HG02623 (cell line): ENCODE measurements around the gene ITIH5.

Experiments used
- ATAC-seq: cut with Tn5 transposase; IDR thresholded peaks from one replicate; pipeline ENCODE4 v1.9.1; 2021; ENCODE audit warnings: moderate library complexity; ENCODE audit not compliant: unreplicated experiment

ITIH5 gene

GRCh38 chr10:7589748-7590147 lies 77.0 kb downstream of the ITIH5 start:
- no peak for ATAC-seq

- ATAC-seq: no peak
These were observed 78.9 kb downstream of the ITIH5 start for GRCh38 chr10:7587865-7588188.

- ATAC-seq: no peak
These were observed 79.5 kb downstream of the ITIH5 start for GRCh38 chr10:7587168-7587864.

GRCh38 chr10:7585228-7585627 lies 81.5 kb downstream of the ITIH5 start:
- no peak for ATAC-seq

DNA sequence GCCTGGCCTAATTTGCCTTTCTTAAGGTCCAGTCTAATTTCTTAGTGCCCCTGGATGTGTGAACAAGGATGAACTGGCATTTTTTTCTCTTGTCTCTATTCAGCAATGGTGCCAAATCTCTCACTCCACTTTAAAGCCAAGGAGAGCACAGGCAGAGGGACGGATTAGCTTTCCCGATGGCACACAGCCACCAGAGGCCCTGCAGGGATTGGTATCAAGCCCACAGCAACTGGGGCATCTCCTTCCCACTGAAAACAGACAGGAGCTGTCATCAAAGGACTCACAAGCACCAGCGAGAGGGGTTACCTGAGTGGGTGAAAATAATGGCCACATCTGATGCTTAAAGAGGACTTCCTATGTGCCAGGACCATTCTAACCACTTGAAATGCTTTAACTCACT lies 83.1 kb downstream of the ITIH5 start:
- no peak for ATAC-seq

DNA sequence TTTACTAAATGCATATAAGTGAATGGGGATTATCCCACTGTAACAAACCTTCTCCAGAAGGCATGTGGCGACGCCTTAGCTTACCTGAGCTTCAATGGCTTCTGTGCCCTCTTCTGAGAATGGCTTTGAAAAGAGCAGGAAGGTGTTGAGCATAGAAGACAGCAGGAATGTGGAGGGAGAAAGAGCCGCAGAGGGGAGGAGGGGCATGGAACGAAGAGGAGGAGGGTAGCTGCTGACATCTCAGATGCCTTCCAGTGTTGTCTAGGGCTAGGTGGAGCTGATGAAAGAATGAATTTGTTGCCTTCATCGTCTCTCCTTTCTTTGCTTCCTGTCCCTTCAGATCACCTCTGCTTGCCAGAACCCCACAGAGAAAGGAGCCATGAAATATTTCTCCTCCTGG lies 86.2 kb downstream of the ITIH5 start:
- no peak for ATAC-seq

GRCh38 chr10:7579681-7580080 lies 87.1 kb downstream of the ITIH5 start:
- no peak for ATAC-seq

DNA sequence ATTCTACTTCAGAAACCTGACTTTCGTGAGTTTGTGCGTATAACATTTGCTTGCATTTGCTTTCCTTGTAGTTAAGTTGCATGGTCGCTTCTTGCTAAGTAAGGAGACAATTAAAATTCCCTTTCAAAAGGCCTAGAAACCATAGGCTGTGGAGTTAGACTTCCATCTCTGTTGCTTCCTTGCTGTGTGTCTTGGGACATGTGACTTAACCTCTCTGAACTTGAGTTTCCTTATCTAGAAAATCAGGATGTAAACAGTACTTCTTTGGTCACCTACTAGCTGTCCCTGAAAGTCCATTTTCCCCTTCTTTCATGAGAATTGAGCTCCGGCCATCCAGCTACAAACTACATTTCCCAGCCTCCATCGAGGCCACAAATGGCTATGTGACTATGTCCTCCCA lies 89.2 kb downstream of the ITIH5 start:
- no peak for ATAC-seq

- ATAC-seq: no peak
These were observed 89.6 kb downstream of the ITIH5 start for GRCh38 chr10:7577176-7577575.

DNA sequence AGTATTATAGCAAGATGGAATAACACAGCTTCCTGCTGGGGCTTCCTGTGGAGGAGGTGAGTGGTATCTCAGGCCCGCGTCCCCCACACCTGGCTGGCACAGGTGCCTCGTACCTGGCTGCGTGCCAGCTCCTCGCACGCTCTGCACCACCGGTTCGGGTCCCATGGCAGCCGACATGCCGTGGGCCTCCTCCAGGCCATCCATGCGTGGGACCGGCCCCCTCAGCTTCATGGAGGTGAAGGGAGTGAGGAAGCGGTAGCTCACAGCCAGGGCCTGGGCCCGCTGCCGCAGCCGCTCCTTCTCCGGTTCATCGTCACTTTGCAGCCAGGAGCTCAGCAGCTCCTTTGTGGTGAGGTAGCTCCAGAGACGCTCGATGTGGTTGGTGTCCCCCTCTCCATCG lies 90.4 kb downstream of the ITIH5 start:
- ATAC-seq: no peak

DNA sequence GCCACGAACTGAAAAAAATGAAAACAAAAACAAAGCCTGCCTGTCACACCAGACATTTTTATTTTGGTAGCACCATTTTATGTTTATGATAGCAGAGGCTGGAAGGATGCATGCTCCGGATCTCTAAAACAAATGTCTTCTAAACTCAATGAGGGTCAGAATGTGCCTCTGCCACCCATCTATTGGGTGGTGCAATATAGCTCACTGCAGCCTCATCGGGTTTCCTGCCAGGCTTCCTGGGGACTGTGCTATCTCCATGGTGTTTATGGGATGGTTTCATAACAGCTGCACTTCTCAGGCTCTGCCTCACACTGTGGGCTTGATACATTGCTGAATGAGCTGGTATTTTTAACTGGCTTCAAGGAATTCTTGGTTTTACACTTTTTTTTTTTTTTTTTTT lies 94.4 kb downstream of the ITIH5 start:
- ATAC-seq: no peak

- no peak for ATAC-seq
These were observed 94.8 kb downstream of the ITIH5 start for GRCh38 chr10:7571981-7572380.

GRCh38 chr10:7567911-7568620 lies 98.7 kb downstream of the ITIH5 start:
- no peak for ATAC-seq

DNA sequence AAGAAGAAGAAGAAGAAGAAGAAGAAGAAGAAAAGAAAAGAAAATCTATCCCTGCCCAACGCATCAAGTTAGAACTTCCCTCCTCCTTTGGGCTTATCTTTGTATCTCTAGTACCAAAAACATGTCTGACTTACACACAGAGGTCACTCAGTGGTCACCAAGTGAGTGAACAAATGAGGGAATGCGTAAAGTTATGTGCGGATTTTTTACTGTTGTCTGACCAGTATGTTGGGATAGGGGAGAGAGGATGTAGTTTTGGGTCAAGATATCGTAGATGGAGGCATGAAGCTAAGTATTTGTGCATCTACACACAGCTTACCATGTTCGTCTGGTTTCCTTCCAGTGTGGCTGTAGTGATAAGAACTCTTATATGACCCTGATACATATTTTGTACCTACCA lies 99.9 kb downstream of the ITIH5 start:
- ATAC-seq: no peak

- ATAC-seq: no peak
These were observed 100.9 kb downstream of the ITIH5 start for GRCh38 chr10:7565871-7566270.

GRCh38 chr10:7563770-7564169 lies 103.0 kb downstream of the ITIH5 start:
- ATAC-seq: no peak

DNA sequence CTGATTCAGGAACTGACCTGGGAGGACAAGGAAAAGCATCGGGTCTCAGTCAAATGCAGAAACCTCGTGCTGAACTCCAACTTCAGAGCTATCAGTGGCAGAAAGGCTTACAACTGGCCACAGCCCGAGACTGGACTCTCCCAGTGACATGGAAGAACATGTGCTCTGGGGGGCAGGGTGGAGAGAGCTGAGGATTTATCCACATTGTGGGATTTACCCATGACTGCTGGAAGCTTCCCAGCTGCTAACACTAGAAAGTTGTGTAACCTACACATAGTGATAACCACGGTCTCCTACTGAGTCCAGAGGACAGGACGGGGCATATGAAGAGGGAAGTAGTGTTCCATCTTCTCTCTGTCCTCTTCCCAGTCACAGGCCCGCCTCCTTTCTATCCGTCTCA lies 103.4 kb downstream of the ITIH5 start:
- ATAC-seq: no peak

- ATAC-seq: no peak
These were observed 104.8 kb downstream of the ITIH5 start for GRCh38 chr10:7561985-7562384.

DNA sequence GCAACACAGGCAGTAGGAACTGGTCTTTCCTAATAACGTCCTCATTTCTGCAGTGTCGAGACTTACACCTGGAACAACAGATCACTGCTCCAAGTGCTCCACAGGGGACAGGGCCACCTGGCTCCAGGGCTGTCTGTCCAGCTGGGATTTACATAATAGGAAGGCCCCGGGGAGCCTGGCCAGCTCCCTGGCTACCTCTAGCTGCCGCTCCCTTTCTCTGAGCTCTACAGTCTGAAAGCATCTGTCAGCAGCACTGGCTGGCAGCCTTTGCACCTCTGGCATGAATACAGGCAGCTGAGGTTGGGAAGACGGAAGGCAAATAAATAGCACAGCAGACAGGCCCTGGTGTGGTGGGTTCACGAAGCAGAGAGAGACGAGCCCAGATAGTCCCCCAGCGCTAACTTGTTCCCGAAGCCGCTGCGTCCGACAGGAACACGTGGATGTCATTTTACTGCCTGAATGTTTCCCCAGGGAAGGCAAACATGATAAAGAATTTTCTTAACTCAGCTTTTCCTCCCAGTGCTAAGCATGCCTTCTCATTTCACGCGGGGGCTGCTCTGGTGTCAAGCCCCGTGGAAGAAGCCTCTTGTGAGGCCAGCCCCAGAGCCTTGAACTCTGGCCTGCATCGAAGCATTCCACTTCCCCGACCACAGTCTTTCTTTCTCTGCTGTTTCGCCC lies 105.4 kb downstream of the ITIH5 start:
- no peak for ATAC-seq

- ATAC-seq: no peak
These were observed 106.2 kb downstream of the ITIH5 start for GRCh38 chr10:7560519-7560918.

- no peak for ATAC-seq
These were observed 107.4 kb downstream of the ITIH5 start for GRCh38 chr10:7559386-7559785.

- no peak for ATAC-seq
These were observed 108.7 kb downstream of the ITIH5 start for GRCh38 chr10:7558036-7558435.
